H1 (cell line): ENCODE measurements around the gene KDM5A. TPM values are rescaled to one million over a fixed set of nuclear protein-coding genes. Genes with fewer than 3 reads are reported as not detected.

Experiments used
- ASH2L ChIP-seq: fragments of 200-600, 300-600 bp; sonication (generic); IDR thresholded peaks from one replicate; pipeline ENCODE4 v1.7.1; 2017; ENCODE audit warnings: low read length
- BACH1 ChIP-seq: IDR thresholded peaks from 2 replicates; pipeline ENCODE4 v1.6.1; 2012; ENCODE audit warnings: low read length, improper control_type of control experiment
- BRCA1 ChIP-seq: IDR thresholded peaks from 2 replicates; pipeline ENCODE4 v1.6.1; 2012; ENCODE audit warnings: low read depth, low read length, improper control_type of control experiment
- CBX5 ChIP-seq: fragments of 300-800, 300-1000 bp; sonication (generic); IDR thresholded peaks from 2 replicates; pipeline ENCODE4 v1.7.1; 2016; ENCODE audit warnings: antibody characterized with exemption, low read length, low read depth
- CREB1 ChIP-seq: IDR thresholded peaks from 2 replicates; pipeline ENCODE4 v1.6.1; 2012; ENCODE audit warnings: inconsistent platforms
- HDAC2 ChIP-seq, 2 experiments: fragments of 300-600 bp in 1 of 2; sonication (generic) in 1 of 2; IDR thresholded peaks; 2 replicates each; pipeline ENCODE4 v1.6.1; 2011 to 2012; ENCODE audit warnings: low read depth in 2 of 2, low read length in 2 of 2, mild to moderate bottlenecking in 2 of 2, moderate library complexity in 2 of 2, borderline replicate concordance in 1 of 2, inconsistent platforms in 1 of 2
- KDM1A ChIP-seq: fragments of 200-600, 300-600 bp; sonication (generic); IDR thresholded peaks from 2 replicates; pipeline ENCODE4 v1.7.1; 2016; ENCODE audit warnings: mild to moderate bottlenecking, low read length, borderline replicate concordance
- KDM4A ChIP-seq: IDR thresholded peaks from one replicate; pipeline ENCODE4 v1.7.1; 2012; ENCODE audit warnings: low read depth, mild to moderate bottlenecking, moderate library complexity, low read length, inconsistent platforms; ENCODE audit not compliant: severe bottlenecking
- NANOG ChIP-seq: IDR thresholded peaks from 2 replicates; pipeline ENCODE4 v1.6.1; 2011; ENCODE audit warnings: low read length, low read depth, mild to moderate bottlenecking, inconsistent platforms; ENCODE audit not compliant: insufficient read depth, poor library complexity, severe bottlenecking
- PHF8 ChIP-seq: fragments of 200-600 bp; sonication (generic); conservative IDR thresholded peaks from 2 replicates; pipeline ENCODE4 v1.7.1; 2012; ENCODE audit warnings: low read depth, mild to moderate bottlenecking, inconsistent platforms, low read length, moderate library complexity
- POLR2AphosphoS5 ChIP-seq: IDR thresholded peaks from 2 replicates; pipeline ENCODE4 v1.6.1; 2011; ENCODE audit warnings: low read depth, low read length
- SIN3A ChIP-seq, 2 experiments: IDR thresholded peaks in 1 of 2; conservative IDR thresholded peaks in 1 of 2; 2 replicates each; pipeline ENCODE4 v1.6.1; 2011 to 2012; ENCODE audit warnings: low read length in 2 of 2, improper control_type of control experiment in 1 of 2, low read depth in 1 of 2, mild to moderate bottlenecking in 1 of 2
- SP1 ChIP-seq: IDR thresholded peaks from 2 replicates; pipeline ENCODE4 v1.6.1; 2011; ENCODE audit warnings: low read depth, low read length
- TAF7 ChIP-seq: optimal IDR thresholded peaks from 2 replicates; pipeline ENCODE3; 2011; ENCODE audit warnings: low read depth, mild to moderate bottlenecking, inconsistent platforms, low read length, moderate library complexity, borderline replicate concordance
- polyA plus RNA-seq, 7 experiments: library from polyadenylated mRNA; depleted of rRNA in 3 of 7; stranded (reverse) in 5 of 7; unstranded in 2 of 7; fragments of >200 nt in 5 of 7; fragments of 200-250 nt in 2 of 7; gene quantifications; 1 replicate in 5 of 7; 2 replicates in 1 of 7; 4 replicates in 1 of 7; pipeline versions ENCODE4 v1.2.1 to v1.2.3, GENCODE V29; 2011 to 2013; ENCODE audit warnings: missing spikeins in 2 of 7, mixed read lengths in 2 of 7
- total RNA-seq: library from RNA; stranded (reverse); fragmentation: NEBNext Ultra II Directional; extraction: Animal tissue kit (Norgen Biotek cat#: 25700); gene quantifications from 2 replicates; pipeline ENCODE4 v1.2.1, GENCODE V29; 2021

Gene KDM5A
- total and polyA plus RNA-seq, 2 of the 8 experiments (the other 6 are each of a cell fraction or from before 2014, with no cell fraction given), result 6.3 to 36.9 TPM

- TF ChIP-seq ASH2L (peak; percentile 95), POLR2AphosphoS5 (peak; percentile 82; the same call in 1 of the 2 replicates), KDM1A (no peak), CBX5 (no peak), SP1 (peak; percentile 98), BRCA1 (peak; percentile 85), HDAC2 (IDR thresholded peaks at IDR 0.05; ENCODE audit: borderline replicate concordance in 1 of 2, low read depth in 2 of 2, low read length in 2 of 2) (0 out of 4 replicates have a peak, but pooled peaks of 1 of the 2 experiments have one; percentile 79), SIN3A (conservative IDR thresholded peaks at IDR 0.05 in 1 of 2, IDR thresholded peaks at IDR 0.05 in 1 of 2; ENCODE audit: low read depth in 1 of 2, low read length in 2 of 2) (peak; percentile 63 to 77; a peak in 1 of 4 replicates), KDM4A (peak; percentile 69), TAF7 (peak; percentile 68), BACH1 (no peak), NANOG (peak; percentile 23), PHF8 (peak; percentile 48), CREB1 (peak; percentile 78)
These were observed 12.3 kb upstream of the KDM5A start, which contains the start of gene CCDC77 (continued) for GRCh38 chr12:401235-402028.
